Measurements from ENCODE around the gene RABIF.

The RABIF gene

GRCh38 chr1:202857136-202857610 is 31.8 kb downstream of the RABIF start:
- peaks cover 17% of the 10 kb centered on the region for H3K27me3 Mint-ChIP-seq
- H3K36me3 Mint-ChIP-seq (ENCODE audit: low read depth), result no peaks in the 10 kb centered on the region
- H3K27ac Mint-ChIP-seq, result no peak overlapping the region
- peaks cover 9% of the 10 kb centered on the region for H3K4me1 Mint-ChIP-seq (ENCODE audit: low read depth)
- no peaks in the 10 kb centered on the region for H3K9me3 Mint-ChIP-seq
- no peak overlapping the region for H3K4me3 Mint-ChIP-seq

GRCh38 chr1:202856014-202856413 is 32.9 kb downstream of the RABIF start:
- H3K27ac Mint-ChIP-seq, result no peak overlapping the region
- H3K27me3 Mint-ChIP-seq, result peaks cover 7% of the 10 kb centered on the region
- no peak overlapping the region for H3K4me3 Mint-ChIP-seq

GRCh38 chr1:202854787-202855186 is 34.2 kb downstream of the RABIF start:
- Mint-ChIP-seq H3K4me1 (ENCODE audit: low read depth) (no peaks in the 10 kb centered on the region), H3K9me3 (no peaks in the 10 kb centered on the region), H3K27ac (no peak overlapping the region), H3K36me3 (ENCODE audit: low read depth) (no peaks in the 10 kb centered on the region), H3K4me3 (no peak overlapping the region), H3K27me3 (peaks cover 4% of the 10 kb centered on the region)

More at GRCh38 chr1:202856014-202856413, 32.9 kb downstream of the RABIF start:
- Mint-ChIP-seq H3K36me3 (ENCODE audit: low read depth) (no peaks in the 10 kb centered on the region), H3K4me1 (ENCODE audit: low read depth) (no peaks in the 10 kb centered on the region), H3K9me3 (no peaks in the 10 kb centered on the region)

DNA sequence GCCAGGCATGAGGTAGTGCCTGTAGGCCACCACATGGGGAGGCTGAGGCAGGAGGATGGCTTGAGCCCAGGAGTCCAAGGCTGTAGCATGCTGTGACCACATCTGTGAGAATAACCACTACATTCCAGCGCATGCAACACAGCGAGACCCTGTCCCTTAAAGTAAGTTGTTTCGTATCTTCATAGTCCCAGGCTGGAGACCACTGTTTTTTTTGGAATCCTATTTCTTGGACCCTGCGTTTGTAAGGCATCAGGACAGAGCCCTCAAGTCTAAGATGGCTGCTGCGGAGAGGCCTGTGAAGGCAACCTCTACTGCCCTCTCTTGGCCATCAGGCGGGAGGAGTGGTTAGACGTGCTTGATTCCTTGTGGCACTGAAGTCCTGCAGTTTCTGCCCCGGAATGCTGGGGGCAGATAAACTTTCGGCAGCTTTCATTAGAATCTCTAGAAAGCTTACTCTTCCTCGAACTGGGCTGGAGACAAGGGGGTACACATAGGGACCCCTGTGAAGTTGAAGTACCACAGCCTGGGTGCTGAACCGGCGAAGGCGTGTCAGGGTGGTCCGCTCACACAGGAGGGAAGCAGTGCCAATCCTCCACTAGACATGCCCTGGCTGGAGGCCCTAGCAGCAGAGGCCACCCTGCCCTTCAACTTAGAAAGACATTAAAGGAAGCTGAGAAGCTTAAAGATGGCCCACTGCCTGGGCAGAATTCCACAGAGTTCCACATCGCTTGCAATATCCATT is 36.6 kb downstream of the RABIF start:
- Mint-ChIP-seq H3K36me3 (ENCODE audit: low read depth) (no peaks in the 10 kb centered on the region), H3K9me3 (no peaks in the 10 kb centered on the region), H3K4me1 (ENCODE audit: low read depth) (peaks cover 5% of the 10 kb centered on the region), H3K27ac (no peak overlapping the region), H3K27me3 (no peaks in the 10 kb centered on the region), H3K4me3 (no peak overlapping the region)

- no peak overlapping the region for H3K27ac Mint-ChIP-seq
- peaks cover under 1% of the 10 kb centered on the region for H3K27me3 Mint-ChIP-seq
- H3K4me3 Mint-ChIP-seq, result no peak overlapping the region
- H3K4me1 Mint-ChIP-seq (ENCODE audit: low read depth), result peaks cover 5% of the 10 kb centered on the region
- H3K36me3 Mint-ChIP-seq (ENCODE audit: low read depth), result no peaks in the 10 kb centered on the region
- no peaks in the 10 kb centered on the region for H3K9me3 Mint-ChIP-seq
Measured at GRCh38 chr1:202850593-202851362, 38.2 kb downstream of the RABIF start.

GRCh38 chr1:202848191-202848542 is 40.8 kb downstream of the RABIF start:
- Mint-ChIP-seq H3K36me3 (ENCODE audit: low read depth) (no peaks in the 10 kb centered on the region), H3K4me3 (no peak overlapping the region), H3K27ac (no peak overlapping the region)

DNA sequence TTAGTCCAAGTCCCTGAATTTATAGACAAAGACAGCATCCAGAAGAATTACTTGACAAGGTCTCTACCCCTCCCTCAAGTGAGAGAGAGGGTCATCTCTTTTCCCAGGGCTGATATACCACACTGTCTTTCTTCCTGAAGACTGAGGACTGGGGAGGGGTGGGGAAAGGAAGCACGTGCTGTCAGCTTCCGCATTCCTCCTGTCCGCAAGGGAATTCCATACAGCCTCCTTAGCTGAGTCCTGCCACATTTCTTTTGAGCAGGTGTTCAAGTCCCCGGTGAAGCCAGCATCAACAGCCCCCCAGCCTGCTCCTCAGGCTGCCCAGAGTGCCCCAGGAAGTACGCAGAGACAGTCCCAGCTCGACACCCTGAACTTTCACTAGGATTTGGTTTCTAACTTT is 44.0 kb downstream of the RABIF start:
- peaks cover 5% of the 10 kb centered on the region for H3K4me1 Mint-ChIP-seq (ENCODE audit: low read depth)
- H3K4me3 Mint-ChIP-seq, result no peak overlapping the region
- peaks cover 4% of the 10 kb centered on the region for H3K27me3 Mint-ChIP-seq

More at GRCh38 chr1:202848191-202848542, 40.8 kb downstream of the RABIF start:
- Mint-ChIP-seq H3K27me3 (peaks cover 4% of the 10 kb centered on the region), H3K4me1 (ENCODE audit: low read depth) (peaks cover 5% of the 10 kb centered on the region), H3K9me3 (no peaks in the 10 kb centered on the region)

DNA sequence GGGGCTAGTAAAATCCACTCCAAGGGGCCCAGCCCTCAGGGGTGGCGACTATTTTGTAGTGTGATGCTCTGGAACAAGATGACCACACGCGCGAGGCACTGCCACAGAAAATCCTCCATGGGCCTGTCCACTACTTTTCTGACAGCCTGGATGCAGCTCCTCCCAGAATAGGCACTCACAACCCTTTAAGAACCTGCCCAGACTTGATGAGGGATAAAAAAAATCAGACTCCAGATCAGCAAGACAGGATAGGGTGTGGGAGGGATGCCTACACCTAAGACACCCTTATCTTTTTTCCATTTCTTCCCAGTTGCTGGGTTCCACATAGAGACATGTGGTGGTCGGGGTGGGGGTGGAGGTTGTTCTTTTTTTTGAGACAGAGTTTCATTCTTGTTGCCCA is 44.7 kb downstream of the RABIF start:
- Mint-ChIP-seq H3K27ac (no peak overlapping the region), H3K27me3 (peaks cover 4% of the 10 kb centered on the region), H3K4me3 (no peak overlapping the region), H3K4me1 (ENCODE audit: low read depth) (peaks cover 5% of the 10 kb centered on the region), H3K9me3 (no peaks in the 10 kb centered on the region), H3K36me3 (ENCODE audit: low read depth) (no peaks in the 10 kb centered on the region)

More for the DNA sequence above, 44.0 kb downstream of the RABIF start:
- Mint-ChIP-seq H3K9me3 (no peaks in the 10 kb centered on the region), H3K27ac (no peak overlapping the region), H3K36me3 (ENCODE audit: low read depth) (no peaks in the 10 kb centered on the region)

GRCh38 chr1:202843081-202843480 is 45.9 kb downstream of the RABIF start:
- H3K27me3 Mint-ChIP-seq, result peaks cover 5% of the 10 kb centered on the region
- no peaks in the 10 kb centered on the region for H3K9me3 Mint-ChIP-seq
- H3K36me3 Mint-ChIP-seq (ENCODE audit: low read depth), result no peaks in the 10 kb centered on the region
- peaks cover 2% of the 10 kb centered on the region for H3K4me1 Mint-ChIP-seq (ENCODE audit: low read depth)
- no peak overlapping the region for H3K27ac Mint-ChIP-seq
- no peak overlapping the region for H3K4me3 Mint-ChIP-seq

DNA sequence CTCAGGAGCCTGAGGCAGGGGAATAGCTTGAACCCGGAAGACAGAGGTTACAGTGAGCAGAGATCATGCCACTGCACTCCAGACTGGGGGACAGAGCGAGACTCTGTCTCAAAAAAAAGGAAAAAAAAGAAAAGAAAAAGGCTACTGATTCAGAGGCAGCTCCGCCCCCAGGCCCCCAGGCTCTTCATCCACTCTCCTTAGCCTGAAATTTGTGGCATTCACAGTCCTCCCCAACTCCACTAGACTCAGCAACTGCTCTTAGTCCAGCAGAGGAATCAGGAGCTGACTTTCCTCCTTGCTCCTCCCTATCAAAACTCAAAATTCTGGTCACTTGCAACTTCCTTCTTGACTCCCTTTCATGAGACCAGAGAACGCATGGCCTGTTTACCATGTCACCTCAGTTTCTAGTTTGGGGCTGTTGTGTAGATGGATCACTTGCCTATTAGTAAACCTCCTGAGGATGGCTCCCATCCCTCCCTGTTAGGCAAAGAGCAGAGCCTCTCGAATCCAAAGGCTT is 51.1 kb downstream of the RABIF start:
- peaks cover 10% of the 10 kb centered on the region for H3K27me3 Mint-ChIP-seq
- H3K27ac Mint-ChIP-seq, result peak overlapping the region; percentile 33
- peaks cover 38% of the 10 kb centered on the region for H3K4me1 Mint-ChIP-seq (ENCODE audit: low read depth)
- no peak overlapping the region for H3K4me3 Mint-ChIP-seq
- no peaks in the 10 kb centered on the region for H3K9me3 Mint-ChIP-seq
- H3K36me3 Mint-ChIP-seq (ENCODE audit: low read depth), result no peaks in the 10 kb centered on the region

DNA sequence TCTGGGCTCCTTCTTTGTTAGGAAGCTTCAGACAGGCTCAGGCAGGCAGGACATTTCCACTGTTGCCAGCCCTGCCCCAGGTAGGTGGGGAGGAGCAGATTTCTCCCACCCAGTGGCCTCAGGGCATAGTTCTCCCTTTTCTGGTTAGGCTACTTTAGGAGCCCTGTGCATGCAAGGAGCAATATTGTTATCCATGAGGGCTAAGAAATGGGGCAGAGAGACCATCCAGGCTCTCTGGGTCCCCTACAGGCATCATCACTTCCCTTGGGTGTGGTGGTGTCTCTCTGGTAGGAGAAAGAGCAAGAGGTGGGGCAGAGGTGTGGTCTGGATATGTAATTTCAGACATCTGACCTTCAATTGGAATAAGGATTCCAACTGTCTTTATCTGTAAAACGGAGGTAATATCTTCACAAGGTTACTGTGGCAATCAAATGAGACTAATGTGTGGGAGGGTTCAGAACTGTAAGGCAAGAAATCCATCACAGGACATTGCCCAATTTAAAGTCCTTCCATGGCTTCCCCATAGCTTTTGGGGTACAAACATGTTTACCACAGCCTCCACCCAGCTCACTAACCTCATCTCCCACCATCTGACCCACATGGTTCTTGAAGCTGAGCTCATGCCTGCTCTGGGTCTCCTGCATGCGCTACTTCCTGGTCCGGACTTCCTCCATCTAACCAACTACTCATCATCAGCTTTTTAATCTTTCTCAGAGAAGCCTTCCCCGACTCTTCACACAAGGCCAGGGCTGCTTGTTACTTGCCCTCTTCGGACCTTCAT is 52.1 kb downstream of the RABIF start:
- Mint-ChIP-seq H3K27ac (peak overlapping the region; percentile 7), H3K36me3 (ENCODE audit: low read depth) (no peaks in the 10 kb centered on the region), H3K9me3 (no peaks in the 10 kb centered on the region), H3K4me1 (ENCODE audit: low read depth) (peaks cover 38% of the 10 kb centered on the region), H3K4me3 (no peak overlapping the region), H3K27me3 (peaks cover 10% of the 10 kb centered on the region)

- peak overlapping the region; percentile 26 for H3K4me3 Mint-ChIP-seq
- no peaks in the 10 kb centered on the region for H3K9me3 Mint-ChIP-seq
- peaks cover 38% of the 10 kb centered on the region for H3K4me1 Mint-ChIP-seq (ENCODE audit: low read depth)
- H3K27me3 Mint-ChIP-seq, result peaks cover 10% of the 10 kb centered on the region
- peak overlapping the region; percentile 26 for H3K27ac Mint-ChIP-seq
- no peaks in the 10 kb centered on the region for H3K36me3 Mint-ChIP-seq (ENCODE audit: low read depth)
Measured at GRCh38 chr1:202835548-202836072, 53.3 kb downstream of the RABIF start.

- H3K27ac Mint-ChIP-seq, result no peak overlapping the region
- peak overlapping the region; percentile 26 for H3K4me3 Mint-ChIP-seq
- H3K9me3 Mint-ChIP-seq, result no peaks in the 10 kb centered on the region
- no peaks in the 10 kb centered on the region for H3K36me3 Mint-ChIP-seq (ENCODE audit: low read depth)
- H3K27me3 Mint-ChIP-seq, result peaks cover 10% of the 10 kb centered on the region
- peaks cover 38% of the 10 kb centered on the region for H3K4me1 Mint-ChIP-seq (ENCODE audit: low read depth)
Measured at GRCh38 chr1:202834771-202835547, 54.0 kb downstream of the RABIF start.

- no peak overlapping the region for H3K4me3 Mint-ChIP-seq
Measured at GRCh38 chr1:202831906-202832305, 57.0 kb downstream of the RABIF start.

More at GRCh38 chr1:202831906-202832305, 57.0 kb downstream of the RABIF start:
- Mint-ChIP-seq H3K27ac (no peak overlapping the region), H3K4me1 (ENCODE audit: low read depth) (peaks cover 29% of the 10 kb centered on the region), H3K27me3 (peaks cover under 1% of the 10 kb centered on the region), H3K36me3 (ENCODE audit: low read depth) (no peaks in the 10 kb centered on the region), H3K9me3 (no peaks in the 10 kb centered on the region)

Measured in stimulated activated naive CD8-positive, alpha-beta T cell treated with anti-CD3 and anti-CD28 coated beads, Interleukin-15, Interleukin-2, amounts not matched to agents 100 ng/mL and 50 ng/mL, for 24 hours (primary cell).